HG02763 (cell line): ENCODE data around the gene LDAH.
A peak's percentile ranks its signal among the peaks of the same experiment; 100 is the strongest.

Source experiments
- ATAC-seq: cut with Tn5 transposase; IDR thresholded peaks from one replicate; pipeline ENCODE4 v1.9.1; 2021; ENCODE audit warnings: mild to moderate bottlenecking, moderate library complexity; ENCODE audit not compliant: unreplicated experiment

Gene LDAH

GRCh38 chr2:20669562-20670314, 153.2 kb downstream of the LDAH start:
- no peak for ATAC-seq

- no peak for ATAC-seq
Measured at GRCh38 chr2:20668871-20669475, 153.9 kb downstream of the LDAH start.

- ATAC-seq, result no peak
Measured at GRCh38 chr2:20668451-20668850, 154.4 kb downstream of the LDAH start.

- no peak for ATAC-seq
Measured at GRCh38 chr2:20667531-20668401, 155.1 kb downstream of the LDAH start.

- no peak for ATAC-seq
Measured at GRCh38 chr2:20667151-20667530, 155.8 kb downstream of the LDAH start.

- ATAC-seq, result no peak
Measured at GRCh38 chr2:20666304-20667150, 156.4 kb downstream of the LDAH start, which contains the start of gene GDF7. TSS of gene GDF7 (plus strand) at chr2:20667144. CDS start at chr2:20667240, 96 bp downstream.

GRCh38 chr2:20666005-20666303, 156.9 kb downstream of the LDAH start:
- ATAC-seq, result no peak

- no peak for ATAC-seq
Measured at GRCh38 chr2:20665243-20666004, 157.5 kb downstream of the LDAH start.

- no peak for ATAC-seq
Measured at GRCh38 chr2:20664431-20665242, 158.3 kb downstream of the LDAH start.

GRCh38 chr2:20664071-20664390, 158.9 kb downstream of the LDAH start:
- no peak for ATAC-seq

GRCh38 chr2:20663196-20664070, 159.5 kb downstream of the LDAH start:
- no peak for ATAC-seq

- no peak for ATAC-seq
Measured at GRCh38 chr2:20662308-20662937, 160.5 kb downstream of the LDAH start.

GRCh38 chr2:20661421-20662307, 161.2 kb downstream of the LDAH start:
- ATAC-seq, result peak; percentile 56

GRCh38 chr2:20660506-20661420, 162.1 kb downstream of the LDAH start:
- no peak for ATAC-seq

GRCh38 chr2:20657522-20658235, 165.2 kb downstream of the LDAH start:
- ATAC-seq, result no peak
